SK-N-SH (cell line): ENCODE results near the gene NR1H4.

Experiments used
- REST ChIP-seq: IDR thresholded peaks from 2 replicates; pipeline ENCODE4 v1.6.1; 2012; ENCODE audit warnings: mild to moderate bottlenecking, low read depth, low read length, moderate library complexity
- RXRA ChIP-seq: IDR thresholded peaks from 2 replicates; pipeline ENCODE4 v1.4.0; 2012; ENCODE audit warnings: low read depth, mild to moderate bottlenecking, borderline replicate concordance
- TF ChIP-seq, protein P1 (sequence below): fragments of 200-600 bp; sonication (generic); IDR thresholded peaks from 2 replicates; pipeline ENCODE4 v1.6.1; 2017; ENCODE audit warnings: antibody characterized with exemption, mild to moderate bottlenecking, moderate library complexity

DNA sequence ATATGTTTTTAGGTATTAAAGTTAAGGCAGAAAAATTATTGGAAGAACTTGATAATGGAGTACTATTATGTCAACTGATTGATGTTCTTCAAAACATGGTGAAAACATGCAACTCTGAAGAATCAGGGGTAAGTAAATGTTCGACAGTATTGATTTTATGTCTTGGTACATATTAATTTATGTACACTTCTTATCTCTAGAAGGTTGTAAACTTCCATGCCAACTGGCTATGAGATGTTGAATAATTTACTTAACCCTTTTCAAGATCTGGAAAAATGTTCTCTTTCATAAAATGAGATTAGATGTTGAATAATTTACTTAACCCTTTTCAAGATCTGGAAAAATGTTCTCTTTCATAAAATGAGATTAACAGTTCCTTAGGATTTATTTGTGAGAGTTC, 128.0 kb downstream of the NR1H4 start:
- TF ChIP-seq, protein P1, sequence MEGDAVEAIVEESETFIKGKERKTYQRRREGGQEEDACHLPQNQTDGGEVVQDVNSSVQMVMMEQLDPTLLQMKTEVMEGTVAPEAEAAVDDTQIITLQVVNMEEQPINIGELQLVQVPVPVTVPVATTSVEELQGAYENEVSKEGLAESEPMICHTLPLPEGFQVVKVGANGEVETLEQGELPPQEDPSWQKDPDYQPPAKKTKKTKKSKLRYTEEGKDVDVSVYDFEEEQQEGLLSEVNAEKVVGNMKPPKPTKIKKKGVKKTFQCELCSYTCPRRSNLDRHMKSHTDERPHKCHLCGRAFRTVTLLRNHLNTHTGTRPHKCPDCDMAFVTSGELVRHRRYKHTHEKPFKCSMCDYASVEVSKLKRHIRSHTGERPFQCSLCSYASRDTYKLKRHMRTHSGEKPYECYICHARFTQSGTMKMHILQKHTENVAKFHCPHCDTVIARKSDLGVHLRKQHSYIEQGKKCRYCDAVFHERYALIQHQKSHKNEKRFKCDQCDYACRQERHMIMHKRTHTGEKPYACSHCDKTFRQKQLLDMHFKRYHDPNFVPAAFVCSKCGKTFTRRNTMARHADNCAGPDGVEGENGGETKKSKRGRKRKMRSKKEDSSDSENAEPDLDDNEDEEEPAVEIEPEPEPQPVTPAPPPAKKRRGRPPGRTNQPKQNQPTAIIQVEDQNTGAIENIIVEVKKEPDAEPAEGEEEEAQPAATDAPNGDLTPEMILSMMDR = no peak
- TF ChIP-seq RXRA = no peak
- TF ChIP-seq REST = no peak
